HCT116 (cell line): ENCODE data around the gene SCFD2.

Source experiments
- CEBPB ChIP-seq: IDR thresholded peaks from 2 replicates; pipeline ENCODE4 v1.6.1; 2012; ENCODE audit warnings: low read depth
- EGR1 ChIP-seq: IDR thresholded peaks from 2 replicates; pipeline ENCODE4 v1.6.1; 2012; ENCODE audit warnings: low read depth
- ELF1 ChIP-seq: IDR thresholded peaks from 2 replicates; pipeline ENCODE4 v1.6.1; 2012; ENCODE audit warnings: low read depth, borderline replicate concordance
- EZH2 ChIP-seq: fragments of 200-600 bp; sonication (generic); IDR thresholded peaks from 2 replicates; pipeline ENCODE4 v1.6.1; 2017; ENCODE audit warnings: antibody characterized with exemption, mixed run types
- EZH2phosphoT487 ChIP-seq: fragments of 200-600 bp; IDR thresholded peaks from 2 replicates; pipeline ENCODE4 v1.6.1; 2018; ENCODE audit warnings: antibody characterized with exemption, borderline replicate concordance
- POLR2A ChIP-seq: IDR thresholded peaks from 2 replicates; pipeline ENCODE4 v1.7.0; 2011; ENCODE audit warnings: borderline replicate concordance; ENCODE audit not compliant: insufficient read depth, insufficient read length; ENCODE audit errors: extremely low read depth
- POLR2AphosphoS5 ChIP-seq: IDR thresholded peaks from 2 replicates; pipeline ENCODE4 v1.6.1; 2011; ENCODE audit warnings: mild to moderate bottlenecking, low read depth, low read length, moderate library complexity
- RAD21 ChIP-seq: IDR thresholded peaks from 2 replicates; pipeline ENCODE4 v1.6.1; 2012; ENCODE audit warnings: low read depth, mild to moderate bottlenecking
- SIN3A ChIP-seq: IDR thresholded peaks from 2 replicates; pipeline ENCODE4 v1.6.1; 2012; ENCODE audit warnings: low read depth
- TCF7L2 ChIP-seq: IDR thresholded peaks from 2 replicates; pipeline ENCODE4 v1.7.0; 2011; ENCODE audit warnings: borderline replicate concordance, inconsistent platforms; ENCODE audit not compliant: insufficient read depth, insufficient read length; ENCODE audit errors: extremely low read depth
- YY1 ChIP-seq: IDR thresholded peaks from 2 replicates; pipeline ENCODE4 v1.6.1; 2011; ENCODE audit warnings: low read length, low read depth, moderate library complexity, mild to moderate bottlenecking; ENCODE audit not compliant: insufficient replicate concordance; ENCODE audit errors: extremely low read depth
- TF ChIP-seq, protein P1 (sequence below): IDR thresholded peaks from 2 replicates; pipeline ENCODE4 v1.6.1; 2012
- TF ChIP-seq, protein P2 (sequence below), 3 experiments: fragments of 200-600 bp in 1 of 3; sonication (generic) in 1 of 3; IDR thresholded peaks in 2 of 3; conservative IDR thresholded peaks in 1 of 3; 2 replicates each; pipeline ENCODE4 v1.5.1; 2012 to 2017; ENCODE audit warnings: low read depth in 2 of 3, low read length in 2 of 3, antibody characterized with exemption in 1 of 3, borderline replicate concordance in 1 of 3, control low read depth in 1 of 3, mild to moderate bottlenecking in 1 of 3, mixed read lengths in 1 of 3, mixed run types in 1 of 3, moderate library complexity in 1 of 3; ENCODE audit not compliant: insufficient read depth in 1 of 3
- TF ChIP-seq, protein P3 (sequence below): IDR thresholded peaks from 2 replicates; pipeline ENCODE4 v1.6.1; 2012

DNA sequence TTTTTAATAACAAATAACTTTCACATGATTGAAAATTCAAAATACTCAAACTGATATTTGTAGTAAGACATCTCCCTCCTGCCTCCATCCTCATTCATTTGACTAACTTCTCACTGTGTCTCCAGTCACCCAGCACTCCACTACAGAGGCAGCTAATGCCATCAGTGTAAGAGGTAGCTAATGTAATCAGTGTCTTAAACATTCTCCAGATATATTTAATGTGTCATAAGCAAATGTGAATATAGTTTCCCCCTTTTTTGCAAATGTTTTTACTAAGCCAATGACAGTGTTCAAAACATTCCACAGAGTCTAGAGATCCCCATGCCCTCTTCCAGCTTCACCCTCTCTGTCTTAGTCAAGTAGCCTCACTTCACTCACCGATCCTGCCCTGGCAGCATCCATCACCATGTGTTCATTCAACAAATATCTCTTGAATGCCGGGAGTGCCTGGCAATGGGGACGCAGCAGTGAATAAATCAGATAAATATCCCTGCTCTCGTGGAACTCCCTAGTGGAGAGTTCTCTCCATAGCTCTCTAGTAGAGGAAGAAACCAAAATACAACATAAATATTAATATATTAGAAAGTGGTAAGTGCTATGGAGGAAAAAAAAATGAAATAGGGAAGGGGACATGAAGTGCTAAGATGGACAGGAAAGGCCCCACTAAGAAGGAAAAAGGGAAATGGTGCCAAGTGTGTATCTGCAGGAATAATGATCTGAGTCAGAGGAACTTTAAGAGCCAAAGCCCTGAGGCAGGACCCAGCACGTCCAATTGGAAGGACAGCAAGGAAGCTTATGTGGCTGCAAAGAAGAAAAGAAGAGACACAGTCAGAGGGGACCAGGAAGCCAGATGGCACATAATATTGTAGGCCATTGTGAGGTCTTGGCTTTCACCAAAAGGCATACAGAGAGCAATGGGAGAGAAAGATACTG is 18.7 kb downstream of the SCFD2 start:
- TF ChIP-seq, protein P1, sequence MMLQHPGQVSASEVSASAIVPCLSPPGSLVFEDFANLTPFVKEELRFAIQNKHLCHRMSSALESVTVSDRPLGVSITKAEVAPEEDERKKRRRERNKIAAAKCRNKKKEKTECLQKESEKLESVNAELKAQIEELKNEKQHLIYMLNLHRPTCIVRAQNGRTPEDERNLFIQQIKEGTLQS, result no peak
- TF ChIP-seq EGR1 (no peak), EZH2 (no peak), POLR2A (no peak), POLR2AphosphoS5 (no peak), ELF1 (no peak), RAD21 (no peak), CEBPB (no peak), TCF7L2 (no peak), SIN3A (no peak), YY1 (no peak), EZH2phosphoT487 (no peak)
- TF ChIP-seq, protein P2, sequence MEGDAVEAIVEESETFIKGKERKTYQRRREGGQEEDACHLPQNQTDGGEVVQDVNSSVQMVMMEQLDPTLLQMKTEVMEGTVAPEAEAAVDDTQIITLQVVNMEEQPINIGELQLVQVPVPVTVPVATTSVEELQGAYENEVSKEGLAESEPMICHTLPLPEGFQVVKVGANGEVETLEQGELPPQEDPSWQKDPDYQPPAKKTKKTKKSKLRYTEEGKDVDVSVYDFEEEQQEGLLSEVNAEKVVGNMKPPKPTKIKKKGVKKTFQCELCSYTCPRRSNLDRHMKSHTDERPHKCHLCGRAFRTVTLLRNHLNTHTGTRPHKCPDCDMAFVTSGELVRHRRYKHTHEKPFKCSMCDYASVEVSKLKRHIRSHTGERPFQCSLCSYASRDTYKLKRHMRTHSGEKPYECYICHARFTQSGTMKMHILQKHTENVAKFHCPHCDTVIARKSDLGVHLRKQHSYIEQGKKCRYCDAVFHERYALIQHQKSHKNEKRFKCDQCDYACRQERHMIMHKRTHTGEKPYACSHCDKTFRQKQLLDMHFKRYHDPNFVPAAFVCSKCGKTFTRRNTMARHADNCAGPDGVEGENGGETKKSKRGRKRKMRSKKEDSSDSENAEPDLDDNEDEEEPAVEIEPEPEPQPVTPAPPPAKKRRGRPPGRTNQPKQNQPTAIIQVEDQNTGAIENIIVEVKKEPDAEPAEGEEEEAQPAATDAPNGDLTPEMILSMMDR (IDR thresholded peaks at IDR 0.05 in 2 of 3, conservative IDR thresholded peaks at IDR 0.05 in 1 of 3; ENCODE audit: borderline replicate concordance in 1 of 3, insufficient read depth in 1 of 3, low read depth in 2 of 3, low read length in 2 of 3), result no peak
- TF ChIP-seq, protein P3, sequence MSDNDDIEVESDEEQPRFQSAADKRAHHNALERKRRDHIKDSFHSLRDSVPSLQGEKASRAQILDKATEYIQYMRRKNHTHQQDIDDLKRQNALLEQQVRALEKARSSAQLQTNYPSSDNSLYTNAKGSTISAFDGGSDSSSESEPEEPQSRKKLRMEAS, result no peak
